Cardiac septum (tissue), 1 donor: ENCODE data around the gene EGFR. TPM values are rescaled to one million over a fixed set of nuclear protein-coding genes. Genes with fewer than 3 reads are reported as not detected.
"Not testable (repeated sequence)": the region's sequence is repeated elsewhere in the genome, so short reads cannot be mapped to it uniquely, and the experiment has no call there.

Experiments
- DNase-seq: peaks from one replicate; pipeline ENCODE4 v3.0.0-alpha.2; 2020; ENCODE audit warnings: low spot score
- intact Hi-C: fragments of 100-400 bp; cut with DNase I; formaldehyde crosslinking; loops from one replicate; pipeline ENCODE4 v1.14.0; 2022
- total RNA-seq: library from RNA; stranded (reverse); fragmentation: NEBNext Ultra II Directional; extraction: Animal tissue kit (Norgen Biotek cat#: 25700); gene quantifications from one replicate; pipeline ENCODE4 v1.2.1, GENCODE V29; 2021
- donor health status: DM: no; HTN: no; CAD: no.

EGFR gene
- total RNA-seq, 1 donor from 2014 or later = 7.6 TPM

DNA sequence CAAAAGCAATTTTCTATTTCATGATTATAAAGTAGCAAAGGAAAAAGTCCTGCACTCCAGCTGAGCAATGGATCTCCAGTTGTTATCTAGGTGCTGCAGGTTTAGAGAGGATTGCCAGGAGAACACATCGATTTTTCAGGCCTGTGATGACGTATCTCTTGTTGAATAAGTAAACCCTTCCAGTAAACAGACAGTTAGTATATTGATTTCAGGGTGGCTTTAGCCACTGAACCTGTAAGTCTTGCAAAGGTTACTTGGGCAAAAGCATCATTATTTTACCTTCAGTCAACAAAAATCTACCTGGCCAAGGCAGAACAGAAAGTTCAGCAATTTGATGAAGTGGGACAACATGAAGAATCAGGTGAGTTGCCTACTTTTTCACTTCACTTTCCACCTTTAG, 12.3 kb downstream of the EGFR start:
- intact Hi-C loops = no loop called here
- DNase-seq = no peak

DNA sequence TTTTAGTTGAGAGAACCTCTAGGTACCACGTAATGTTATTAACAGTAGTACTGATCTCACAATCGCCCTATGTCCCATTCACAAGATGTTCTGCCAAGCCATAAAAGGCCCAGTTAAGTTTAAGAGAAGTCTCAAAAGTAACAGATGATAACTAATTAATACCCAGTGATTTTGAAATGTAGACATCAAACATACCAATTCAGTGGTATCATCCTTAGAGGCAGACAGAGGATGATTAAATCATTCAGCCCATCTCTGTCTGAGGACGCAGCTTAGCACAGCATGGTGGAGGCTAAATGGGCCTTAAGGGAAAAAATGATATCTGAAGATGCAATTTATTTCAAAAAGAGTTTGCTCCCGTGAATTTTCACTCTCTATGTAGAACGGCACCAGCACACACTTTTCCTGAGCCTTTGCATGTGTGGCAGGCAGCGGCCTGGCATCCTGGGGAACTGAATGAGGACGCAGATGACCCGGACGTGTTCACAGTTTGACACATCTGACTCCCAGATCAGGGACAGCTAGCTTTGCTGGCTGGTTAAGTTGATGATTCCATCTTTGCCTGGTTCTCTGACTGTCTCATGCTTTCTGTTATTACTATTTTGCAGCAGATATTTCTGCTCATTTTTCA, 13.4 kb downstream of the EGFR start:
- intact Hi-C loops = no loop called here

DNA sequence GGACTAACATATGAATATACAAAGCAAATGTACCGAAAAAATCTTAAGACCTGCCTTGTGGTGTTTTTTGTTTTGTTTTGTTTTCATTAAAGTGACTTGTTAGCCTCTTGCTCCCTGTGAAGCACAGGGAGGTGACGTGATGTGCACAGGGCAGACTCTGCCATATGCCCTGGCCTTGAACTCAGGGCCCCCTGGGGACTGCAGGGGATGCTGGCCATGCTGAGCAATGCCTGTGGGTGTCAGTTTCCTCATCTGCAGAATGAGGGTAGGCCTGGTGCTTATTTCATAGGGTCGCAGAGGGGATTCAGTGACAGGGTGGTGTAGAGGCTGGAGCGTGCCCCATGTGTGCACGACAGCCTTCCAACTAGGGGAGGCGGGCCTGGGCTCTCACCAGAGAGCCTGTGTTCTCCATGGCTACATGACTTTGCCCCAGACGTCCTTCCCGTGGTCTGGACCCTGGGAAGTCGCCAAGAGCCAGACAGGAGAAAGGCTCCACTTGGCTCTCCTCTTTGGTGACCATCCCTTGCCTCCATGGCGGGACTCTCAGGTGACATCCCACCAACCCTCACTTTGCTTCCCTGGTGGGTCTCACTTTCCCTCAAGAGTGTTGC, 14.5 kb downstream of the EGFR start:
- intact Hi-C loops = no loop called here
- DNase-seq = no peak

More for the DNA sequence above, 13.4 kb downstream of the EGFR start:
- DNase-seq = no peak

DNA sequence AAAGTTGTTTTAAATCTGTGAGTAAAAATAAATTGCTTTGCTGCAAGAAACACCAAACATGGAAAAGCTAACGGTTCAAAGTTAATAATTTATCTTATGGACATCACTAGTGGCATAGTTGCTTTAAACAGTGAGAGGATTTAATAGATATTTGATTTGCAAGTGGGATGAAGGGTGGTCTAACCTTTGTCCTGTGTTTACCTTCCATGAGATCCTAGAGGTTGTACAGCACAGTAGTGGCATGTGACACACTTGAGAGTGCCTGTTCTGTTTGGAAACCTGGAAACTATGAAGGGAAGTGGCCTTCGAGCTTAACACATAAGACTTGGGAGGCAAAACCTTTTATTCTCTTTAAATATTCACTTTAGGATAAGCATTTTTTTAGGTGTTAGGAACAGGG, 16.0 kb downstream of the EGFR start:
- intact Hi-C loops = no loop called here

DNA sequence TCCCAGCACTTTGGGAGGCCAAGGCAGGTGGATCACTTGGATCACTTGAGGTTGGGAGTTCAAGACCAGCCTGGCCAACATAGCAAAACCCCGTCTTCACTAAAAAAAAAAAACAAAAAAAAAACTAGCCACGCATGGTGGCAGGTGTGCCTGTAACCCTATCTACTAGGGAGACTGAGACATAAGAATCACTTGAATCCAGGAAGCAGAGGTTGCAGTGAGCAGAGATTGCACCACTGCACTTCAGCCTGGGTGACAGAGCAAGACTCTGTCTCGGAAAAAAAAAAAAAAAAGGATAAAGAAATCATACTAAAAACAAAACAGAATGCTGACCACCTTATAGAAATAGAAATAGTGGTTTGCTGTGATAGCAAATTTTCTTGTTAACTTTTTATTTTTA, 16.6 kb downstream of the EGFR start:
- DNase-seq, intact Hi-C loops: not testable (repeated sequence)

More for the DNA sequence above, 16.0 kb downstream of the EGFR start:
- DNase-seq = no peak

DNA sequence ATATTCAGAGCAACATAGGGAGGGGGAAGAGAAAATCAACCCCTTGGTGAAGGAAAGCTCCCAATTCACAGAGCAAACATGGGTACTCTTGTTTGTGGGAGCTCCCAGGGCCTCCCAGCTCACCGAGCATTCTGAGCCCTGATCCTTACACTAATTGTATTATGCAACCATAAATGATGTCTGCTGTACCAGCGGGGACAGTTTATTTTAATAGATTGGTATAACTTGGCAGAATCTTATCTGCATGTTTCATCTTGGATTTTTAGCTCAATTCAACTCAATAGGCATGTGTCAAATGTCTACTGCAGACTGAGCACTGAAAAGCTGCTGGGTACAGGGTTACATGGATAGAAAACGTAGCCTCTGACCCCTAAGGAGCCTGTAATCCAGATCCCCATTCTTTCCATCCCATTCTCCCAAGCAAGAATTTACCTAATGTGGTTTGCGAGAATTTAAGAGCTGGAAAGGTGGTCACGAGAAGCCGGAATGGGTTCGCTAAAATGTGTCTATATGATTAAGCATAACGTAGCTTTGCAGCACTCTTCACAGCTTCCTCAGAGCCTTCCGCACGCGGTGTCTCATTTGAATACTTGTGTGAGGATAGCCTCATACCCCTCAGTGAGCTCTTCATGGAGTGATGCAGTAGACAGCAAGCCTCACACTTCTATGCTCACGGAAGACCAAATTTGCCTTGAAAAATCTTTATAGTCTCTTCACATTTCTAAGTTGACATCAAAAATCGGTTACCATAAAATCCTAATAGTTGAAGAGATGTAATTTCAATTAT, 18.3 kb downstream of the EGFR start:
- DNase-seq = no peak
- intact Hi-C loops = no loop called here

DNA sequence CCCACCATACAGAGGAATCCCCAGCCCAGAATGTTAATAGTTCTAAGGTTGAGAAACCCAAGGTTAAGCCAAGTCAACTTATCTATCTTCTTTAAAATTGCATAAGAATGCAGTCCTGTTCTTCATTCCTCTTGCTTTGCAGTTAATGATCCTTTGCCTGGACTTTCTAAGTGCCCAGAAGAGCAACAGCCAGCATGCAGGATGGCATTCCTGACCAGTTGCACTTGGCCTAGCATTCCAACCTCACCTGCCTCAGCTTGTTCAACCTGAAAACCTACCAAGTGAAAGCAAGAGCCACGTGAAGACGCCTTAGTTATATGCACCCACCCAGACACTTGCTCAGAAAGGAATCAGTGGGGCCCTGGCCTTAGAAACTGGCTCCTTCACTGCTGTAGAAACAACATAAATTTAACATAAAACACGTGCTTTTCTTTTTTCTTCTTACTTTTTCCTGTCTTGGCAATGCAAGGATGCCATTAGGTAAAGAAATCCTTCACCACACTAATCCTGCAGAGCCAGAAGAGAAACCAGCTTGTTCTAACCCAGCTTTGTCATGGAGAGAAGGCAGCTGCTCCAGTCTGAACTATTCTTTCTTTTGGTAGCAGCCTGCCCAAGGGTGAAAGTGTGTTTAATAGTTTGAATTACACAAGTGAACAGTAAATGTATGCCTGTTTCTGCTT, 25.0 kb downstream of the EGFR start:
- intact Hi-C loops = no loop called here

DNA sequence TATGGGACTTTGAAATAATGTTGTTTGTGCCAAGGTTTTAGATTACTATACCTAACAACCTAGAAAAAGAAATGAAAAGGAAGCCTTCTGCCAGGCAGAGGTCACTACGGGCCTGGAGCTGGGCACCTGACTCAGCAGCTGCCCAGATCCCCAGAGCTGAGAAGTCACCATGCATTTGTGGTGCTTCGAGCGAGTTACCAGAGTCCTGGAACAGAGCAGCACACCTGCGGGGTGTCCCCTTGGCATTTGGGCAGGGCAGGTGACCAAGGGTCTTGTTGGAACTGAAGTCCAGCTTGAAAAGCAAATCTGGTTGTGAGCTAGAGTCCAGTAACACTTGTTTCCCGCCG, 25.5 kb downstream of the EGFR start:
- no peak for DNase-seq
- intact Hi-C loops = no loop called here

More for the DNA sequence above, 25.0 kb downstream of the EGFR start:
- no peak for DNase-seq

DNA sequence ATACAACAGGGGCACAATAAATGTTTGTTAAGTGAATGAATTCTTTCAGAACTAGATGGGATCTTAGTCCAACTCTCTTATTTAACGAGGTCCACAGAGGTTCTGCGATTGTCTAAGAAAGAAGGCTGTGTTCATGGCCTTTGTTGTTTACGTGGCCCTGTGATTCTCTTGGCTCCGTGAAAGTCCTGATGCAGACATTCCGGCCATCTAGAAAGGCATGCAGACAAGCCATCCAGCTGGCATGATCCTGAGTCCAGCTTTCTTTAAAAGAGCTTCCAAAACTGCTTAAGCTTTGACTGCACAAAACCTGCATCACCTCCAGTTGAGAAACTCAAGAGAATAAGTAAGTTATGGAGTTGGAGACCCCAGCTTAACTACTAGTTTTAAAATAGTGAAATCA, 26.0 kb downstream of the EGFR start:
- no peak for DNase-seq
- intact Hi-C loops = no loop called here

DNA sequence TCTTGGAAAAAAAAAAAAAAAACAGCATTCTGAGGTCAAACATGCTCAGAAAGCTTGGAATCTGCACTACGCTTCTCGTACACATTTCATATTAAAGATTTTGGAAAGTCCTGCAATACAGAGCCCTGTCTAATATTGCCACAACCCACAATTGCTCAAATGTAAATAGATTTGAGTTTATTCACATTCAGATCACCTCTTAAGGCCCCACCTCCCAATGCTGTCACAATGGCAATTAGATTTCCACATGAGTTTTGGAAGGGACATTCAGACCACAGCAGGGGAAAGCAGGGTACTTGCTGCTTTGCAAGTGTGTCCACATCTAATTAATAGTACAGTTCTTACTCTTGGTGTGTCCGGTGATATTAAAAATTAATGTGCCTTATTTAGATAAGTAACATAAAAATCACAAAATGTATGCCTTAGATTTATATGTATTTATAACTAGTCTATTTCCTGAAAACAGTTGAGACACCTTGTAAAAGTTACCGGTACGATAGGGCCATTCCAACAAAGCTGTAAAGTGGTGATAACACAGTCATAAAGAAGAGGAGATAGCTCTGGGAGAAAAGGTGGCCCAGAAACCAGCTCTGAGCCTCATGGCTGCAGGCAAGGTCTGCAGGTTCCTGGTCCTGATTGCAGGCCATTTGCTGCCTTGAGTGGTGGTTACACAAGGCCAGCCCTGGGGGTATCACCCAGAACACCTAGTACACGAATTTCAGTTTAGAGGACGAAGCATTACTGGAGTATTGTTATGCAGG, 27.9 kb downstream of the EGFR start:
- intact Hi-C loops = no loop called here
- no peak for DNase-seq

DNA sequence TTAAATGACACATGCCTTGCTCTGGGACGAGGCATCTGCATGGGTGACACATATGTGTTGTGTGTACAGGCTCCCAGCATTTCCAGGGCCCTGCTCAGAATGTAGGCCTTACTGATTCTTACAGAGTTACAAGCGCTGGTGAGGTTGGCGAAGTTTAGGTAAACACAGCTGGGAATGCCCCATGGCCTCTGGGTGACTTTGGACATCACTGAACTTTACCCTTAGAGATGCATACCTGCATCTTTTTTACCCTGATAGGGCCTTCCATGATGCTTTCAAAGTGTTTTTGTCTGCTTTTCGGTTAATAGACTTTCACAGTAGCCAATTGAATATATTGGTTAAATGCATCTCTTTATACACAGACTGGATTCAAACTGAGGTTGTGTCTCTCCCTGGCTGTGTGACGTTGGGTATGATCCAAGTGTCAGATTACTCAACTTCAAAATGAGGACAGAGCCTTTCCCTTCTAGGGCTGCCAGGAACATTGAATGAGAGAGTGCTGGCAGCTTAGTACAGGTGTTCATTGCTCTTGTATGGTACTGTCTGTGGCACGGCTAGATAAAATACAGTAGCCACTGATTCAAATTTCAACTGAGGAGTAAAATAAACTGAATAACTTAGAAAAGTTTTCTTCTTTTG, 29.5 kb downstream of the EGFR start:
- intact Hi-C loops = no loop called here
- no peak for DNase-seq

DNA sequence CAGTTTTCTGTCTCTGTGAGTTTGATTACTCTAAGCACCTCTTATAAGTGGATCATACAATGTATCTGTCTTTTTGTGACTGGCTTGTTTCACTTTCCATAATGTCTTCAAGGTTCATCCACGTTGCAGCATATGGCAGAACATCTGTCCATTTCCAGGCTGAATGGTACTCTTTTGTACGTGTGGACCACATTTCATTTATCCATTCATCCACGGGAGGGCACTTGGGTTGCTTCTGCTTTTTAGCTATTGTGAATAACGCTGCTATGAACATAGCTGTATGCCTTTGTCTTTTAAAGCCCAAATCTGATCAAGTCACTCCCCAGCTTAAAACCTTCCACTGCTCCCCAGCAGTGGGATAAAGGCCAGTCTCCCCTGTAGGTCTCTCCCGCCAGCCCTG, 31.5 kb downstream of the EGFR start:
- intact Hi-C loops = loop anchor here (10.0 kb wide), 1 partner anchor 205 kb away; no protein-coding TSS in a partner anchor
- DNase-seq = no peak

DNA sequence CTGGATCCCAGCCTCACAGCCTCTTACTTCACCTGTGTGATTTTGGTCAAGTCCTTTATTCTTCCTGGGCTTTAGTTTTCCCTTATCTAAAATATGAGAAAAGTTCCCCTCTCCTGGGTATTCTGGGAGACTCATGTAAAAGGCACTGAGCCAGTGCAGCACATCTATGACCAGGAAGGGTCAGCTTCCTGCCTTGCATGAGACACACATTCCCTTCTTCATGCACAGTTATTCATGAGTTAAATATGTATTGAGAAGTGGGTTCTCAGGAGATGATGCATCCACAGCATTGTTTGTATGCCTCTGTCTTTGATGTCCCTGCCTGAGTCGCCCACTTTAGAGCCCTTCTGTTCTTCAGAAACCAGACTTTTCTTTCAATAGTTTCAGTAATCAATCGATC, 33.3 kb downstream of the EGFR start:
- intact Hi-C loops = loop anchor here (10.0 kb wide), 1 partner anchor 203 kb away; no protein-coding TSS in a partner anchor
- DNase-seq = no peak

DNA sequence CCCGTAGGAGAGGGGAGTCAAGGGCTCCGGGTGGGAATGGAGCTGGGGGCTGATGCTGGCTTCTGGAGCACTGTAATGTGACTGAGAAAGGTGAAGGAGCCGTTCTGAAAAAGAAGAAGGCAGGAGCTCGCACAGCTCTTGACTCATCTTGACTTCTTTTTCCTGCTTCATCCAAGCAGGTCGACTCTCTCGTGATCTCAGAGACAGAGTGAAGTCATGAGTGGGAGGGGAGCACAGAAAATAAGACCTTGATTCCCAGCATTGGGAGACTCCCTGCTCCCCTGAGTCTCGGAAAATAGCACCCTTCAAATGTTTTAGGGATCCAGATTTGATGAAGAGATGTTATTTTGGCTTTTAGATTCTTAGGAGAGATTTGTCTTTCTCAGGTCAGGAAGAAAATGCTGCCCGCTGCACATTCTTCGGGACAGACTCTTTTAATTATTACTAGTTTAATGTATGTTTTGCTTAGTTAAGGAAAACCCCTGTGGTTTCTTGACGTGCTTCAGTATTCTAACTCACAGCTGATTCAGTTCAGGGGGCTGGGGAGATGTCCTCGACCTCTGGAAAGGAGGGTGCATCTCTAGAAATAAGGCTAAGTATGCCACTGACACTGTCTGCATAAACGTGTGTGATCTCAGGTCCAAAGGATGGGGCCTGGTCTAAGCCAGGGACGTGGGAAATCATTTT, 34.1 kb downstream of the EGFR start:
- intact Hi-C loops = loop anchor here (10.0 kb wide), 1 partner anchor 202 kb away; no protein-coding TSS in a partner anchor
- no peak for DNase-seq

DNA sequence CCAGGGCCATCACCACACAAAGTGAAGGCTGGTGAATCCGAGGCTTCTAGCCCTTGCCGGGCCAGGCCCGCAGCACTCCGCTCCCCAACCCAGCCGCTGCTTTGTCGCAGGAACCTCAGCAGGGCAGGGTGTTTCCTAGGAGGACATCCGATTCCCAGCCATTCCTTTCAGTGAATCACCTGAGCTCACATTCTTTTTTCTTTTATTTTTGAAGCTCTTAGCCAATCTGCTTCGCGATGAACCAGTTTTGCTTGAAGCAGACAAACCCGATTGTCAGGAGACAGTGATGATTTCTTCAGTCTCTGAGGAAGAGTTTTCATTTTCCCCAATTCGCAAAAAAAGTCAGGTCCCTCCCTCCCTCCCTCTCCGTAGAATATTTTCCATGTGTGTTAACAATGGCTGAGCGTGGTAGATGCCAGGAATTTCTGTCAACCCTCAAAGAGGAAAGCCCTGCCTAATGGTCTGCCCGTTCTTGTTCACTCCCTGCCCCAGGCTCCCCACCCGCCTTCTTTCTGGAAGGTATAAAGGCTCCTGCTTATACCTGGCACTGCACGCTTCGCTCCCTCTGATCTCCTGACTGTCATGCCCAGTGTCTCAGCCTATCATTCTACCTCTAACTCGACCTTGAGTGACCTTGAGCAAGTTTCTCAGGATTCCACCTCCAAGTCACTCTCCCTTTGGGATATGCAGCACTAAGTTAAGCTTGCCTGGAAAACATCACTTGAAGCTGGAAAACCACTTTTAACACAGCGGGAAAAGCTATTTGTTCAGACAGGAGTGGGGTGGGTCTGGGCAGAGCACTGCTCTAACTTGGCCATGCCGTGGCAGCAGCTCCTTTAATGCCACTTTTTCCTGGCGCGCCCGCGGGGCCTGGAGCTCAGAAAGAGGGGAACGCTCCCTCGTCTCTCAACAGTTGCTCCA, 35.1 kb downstream of the EGFR start:
- DNase-seq = no peak

DNA sequence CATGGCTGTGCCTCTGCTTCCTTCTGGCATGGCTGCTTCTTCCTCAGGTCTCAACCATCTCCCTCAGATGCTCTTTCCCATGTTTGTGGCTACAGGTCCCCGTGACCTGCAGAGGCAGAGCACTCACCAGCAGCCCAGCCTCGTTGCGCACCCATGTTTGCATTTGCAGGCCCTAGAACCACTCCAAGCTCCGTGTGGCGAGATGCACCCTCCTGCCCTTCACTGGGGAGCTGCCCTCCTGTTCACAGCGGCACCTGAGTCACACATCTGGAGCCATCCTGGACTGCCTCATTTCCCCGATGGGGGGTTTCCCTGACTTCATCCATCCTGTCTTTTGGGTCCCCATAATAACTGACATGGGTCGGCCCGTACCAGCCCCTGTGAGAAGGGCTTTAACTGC, 35.9 kb downstream of the EGFR start:
- intact Hi-C loops = loop anchor here (5.0 to 10.0 kb wide), 2 partner anchors 32 to 200 kb away; no protein-coding TSS in a partner anchor
- DNase-seq = no peak

More for the DNA sequence above, 35.1 kb downstream of the EGFR start:
- intact Hi-C loops = loop anchor here (10.0 kb wide), 1 partner anchor 201 kb away; no protein-coding TSS in a partner anchor

DNA sequence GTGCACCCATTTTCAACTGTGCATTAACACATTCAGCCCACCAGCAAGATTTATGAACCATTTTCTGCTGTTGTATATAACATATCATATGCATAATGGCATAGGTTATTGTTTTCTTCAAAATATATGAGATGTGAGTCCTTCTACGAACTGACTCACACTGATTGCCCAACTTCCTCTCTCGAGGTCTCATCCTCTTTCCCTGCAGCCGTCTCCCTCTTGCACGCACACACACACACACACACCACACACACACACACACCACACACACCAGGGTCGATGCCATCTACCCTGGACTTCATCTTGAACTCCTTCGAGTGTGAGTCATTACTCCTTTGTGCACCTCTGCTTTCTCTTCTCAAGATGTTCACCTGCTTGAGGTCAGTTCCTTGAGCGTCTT, 36.7 kb downstream of the EGFR start:
- intact Hi-C loops = loop anchor here (5.0 to 10.0 kb wide), 2 partner anchors 33 to 199 kb away; no protein-coding TSS in a partner anchor
- no peak for DNase-seq
